ENCODE results near the gene KLF3. TPM values are rescaled to one million over a fixed set of nuclear protein-coding genes. Genes with fewer than 3 reads are reported as not detected.

KLF3 gene
- total and polyA plus RNA-seq, 9 of the 15 experiments (the other 6 are each of a cell fraction or from before 2014, with no cell fraction given) = 9.9 to 47.2 (median 18.1) TPM

- TF ChIP-seq NKRF (IDR thresholded peaks at IDR 0.05; ENCODE audit: borderline replicate concordance) (peak; percentile 54), NR3C1 (CRISPR knock-in tag; IDR thresholded peaks at IDR 0.05) (no peak), KLF6 (CRISPR knock-in tag; IDR thresholded peaks at IDR 0.05; ENCODE audit: borderline replicate concordance) (no peak), CREB3 (tag; conservative IDR thresholded peaks at IDR 0.05; ENCODE audit: low read depth) (0 out of 2 replicates have a peak, but pooled peaks have one; percentile 29), CREB1 (IDR thresholded peaks at IDR 0.05) (0 out of 2 replicates have a peak, but pooled peaks have one; percentile 13), CREB1 (CRISPR knock-in tag; IDR thresholded peaks at IDR 0.05) (no peak), HDAC1 (IDR thresholded peaks at IDR 0.05) (peak in 1 of 2 experiments; percentile 54; a peak in 2 of 4 replicates), NFIC (IDR thresholded peaks at IDR 0.05) (no peak), SNAPC5 (CRISPR knock-in tag; IDR thresholded peaks at IDR 0.05) (no peak), GATA2 (CRISPR knock-in tag; IDR thresholded peaks at IDR 0.05) (no peak), TFAP4 (CRISPR knock-in tag; IDR thresholded peaks at IDR 0.05; ENCODE audit: borderline replicate concordance) (peak; percentile 78; the same call in 1 of the 2 replicates), ZNF263 (CRISPR knock-in tag; IDR thresholded peaks at IDR 0.05; ENCODE audit: borderline replicate concordance) (no peak), ZNF253 (CRISPR knock-in tag; conservative IDR thresholded peaks at IDR 0.05) (no peak), ESRRA (IDR thresholded peaks at IDR 0.05; ENCODE audit: borderline replicate concordance, low read depth) (no peak), ZNF224 (CRISPR knock-in tag; IDR thresholded peaks at IDR 0.05) (no peak), KDM5B (IDR thresholded peaks at IDR 0.05; ENCODE audit: insufficient replicate concordance, low read depth, low read length) (peak; percentile 24), POU5F1 (IDR thresholded peaks at IDR 0.05; ENCODE audit: borderline replicate concordance, low read depth, low read length, partially characterized antibody) (no peak), SMARCA4 (IDR thresholded peaks at IDR 0.05) (no peak), ARHGAP35 (IDR thresholded peaks at IDR 0.05; ENCODE audit: partially characterized antibody) (no peak), DACH1 (IDR thresholded peaks at IDR 0.05; ENCODE audit: partially characterized antibody) (peak; percentile 70), OTX1 (CRISPR knock-in tag; IDR thresholded peaks at IDR 0.05) (no peak), RBM22 (IDR thresholded peaks at IDR 0.05; ENCODE audit: low read depth, low read length, poor library complexity, severe bottlenecking) (no peak), ZNF436 (CRISPR knock-in tag; IDR thresholded peaks at IDR 0.05) (no peak), DMBX1 (CRISPR knock-in tag; IDR thresholded peaks at IDR 0.05; ENCODE audit: borderline replicate concordance) (no peak)
Observed at GRCh38 chr4:38672397-38673129, 8.6 kb downstream of the KLF3 start (continued).

Data from K562 (cell line).